OCI-LY1 (cell line): Measurements from ENCODE around the gene PKN1.

ENCODE experiments used
- H2AFZ ChIP-seq: fragments of 200-600 bp; sonication (generic), shearing (Covaris generic); 2 replicates; pipeline ENCODE4 v1.6.0; 2014; ENCODE audit warnings: antibody characterized with exemption, mild to moderate bottlenecking, low read length
- H3F3A ChIP-seq: fragments of 200-600 bp; sonication (generic), shearing (Covaris generic); 2 replicates; pipeline ENCODE4 v1.6.0; 2014; ENCODE audit warnings: mild to moderate bottlenecking, antibody characterized with exemption, low read length, moderate library complexity; ENCODE audit not compliant: insufficient read depth
- H3K27ac ChIP-seq: fragments of 200-600 bp; sonication (generic); 2 replicates; pipeline ENCODE4 v1.5.1; 2014; ENCODE audit warnings: low read length, mixed run types, mild to moderate bottlenecking, low read depth; ENCODE audit not compliant: poor library complexity, severe bottlenecking
- H3K27me3 ChIP-seq: fragments of 200-600 bp; sonication (generic); 2 replicates; pipeline ENCODE4 v1.6.0; 2014; ENCODE audit warnings: antibody characterized with exemption, mild to moderate bottlenecking, low read length, moderate library complexity; ENCODE audit not compliant: insufficient read depth
- H3K36me3 ChIP-seq: fragments of 200-600 bp; sonication (generic); 2 replicates; pipeline ENCODE4 v1.6.1; 2014; ENCODE audit warnings: mild to moderate bottlenecking, antibody characterized with exemption, low read length, moderate library complexity, mixed read lengths; ENCODE audit not compliant: insufficient read depth
- H3K4me1 ChIP-seq: fragments of 200-600 bp; sonication (generic); 2 replicates; pipeline ENCODE4 v1.5.1; 2014; ENCODE audit warnings: mild to moderate bottlenecking, low read length, moderate library complexity; ENCODE audit not compliant: insufficient read depth, severe bottlenecking
- H3K4me2 ChIP-seq: fragments of 200-600 bp; sonication (generic), shearing (Covaris generic); 2 replicates; pipeline ENCODE4 v1.6.1; 2014; ENCODE audit warnings: low read length
- H3K4me3 ChIP-seq: fragments of 200-600 bp; sonication (generic); 2 replicates; pipeline ENCODE4 v1.5.1; 2014; ENCODE audit warnings: low read length, low read depth, mild to moderate bottlenecking, mixed read lengths; ENCODE audit not compliant: poor library complexity, severe bottlenecking
- H3K79me2 ChIP-seq: fragments of 200-600 bp; shearing (Covaris generic); 2 replicates; pipeline ENCODE4 v1.6.1; 2016; ENCODE audit warnings: mixed run types, low read length, mixed read lengths; ENCODE audit not compliant: insufficient read depth
- H3K9ac ChIP-seq: fragments of 200-600 bp; sonication (generic), shearing (Covaris generic); 2 replicates; pipeline ENCODE4 v1.6.1; 2014; ENCODE audit warnings: mild to moderate bottlenecking, low read length, mixed read lengths
- H3K9me2 ChIP-seq: fragments of 200-600 bp; sonication (generic), shearing (Covaris generic); 2 replicates; pipeline ENCODE4 v1.6.1; 2014; ENCODE audit warnings: low read depth, mild to moderate bottlenecking, low read length, mixed read lengths
- H3K9me3 ChIP-seq: fragments of 200-600 bp; shearing (Covaris generic); 2 replicates; pipeline ENCODE4 v1.6.1; 2014; ENCODE audit warnings: low read length, mixed read lengths
- H4K20me1 ChIP-seq: fragments of 200-600 bp; sonication (generic), shearing (Covaris generic); 2 replicates; pipeline ENCODE4 v1.6.0; 2016; ENCODE audit warnings: mild to moderate bottlenecking, low read length; ENCODE audit not compliant: insufficient read depth
- EZH2 ChIP-seq: fragments of 200-600 bp; sonication (generic), shearing (Covaris generic); IDR thresholded peaks from 2 replicates; pipeline ENCODE4 v1.8.0; 2017; ENCODE audit warnings: borderline replicate concordance, mixed run types, mild to moderate bottlenecking, antibody characterized with exemption, low read length, moderate library complexity, mixed read lengths
- TF ChIP-seq, protein P1 (sequence below): fragments of 200-600 bp; sonication (generic), shearing (Covaris generic); IDR thresholded peaks from 2 replicates; pipeline ENCODE4 v1.5.1; 2017; ENCODE audit warnings: mild to moderate bottlenecking, antibody characterized with exemption, low read length, moderate library complexity, mixed read lengths

Gene PKN1

DNA sequence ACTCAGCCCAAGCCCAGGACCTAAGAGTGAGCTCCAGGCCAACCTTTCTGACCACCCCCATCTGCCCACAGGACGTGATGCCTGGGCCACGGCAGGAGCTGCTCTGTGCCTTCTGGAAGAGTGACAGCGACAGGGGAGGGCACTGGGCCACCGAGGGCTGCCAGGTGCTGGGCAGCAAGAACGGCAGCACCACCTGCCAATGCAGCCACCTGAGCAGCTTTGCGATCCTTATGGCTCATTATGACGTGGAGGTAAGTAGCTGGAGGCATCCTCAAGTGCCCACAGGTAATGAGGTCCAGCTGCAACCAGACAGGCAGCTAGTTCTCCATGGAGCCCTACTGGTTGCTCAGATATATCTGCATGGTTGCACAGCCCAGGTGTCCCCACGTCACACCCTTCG is 28.8 kb upstream of the PKN1 start:
- Histone ChIP-seq H3K4me2 (no peak overlapping the region), H3K79me2 (no peaks in the 10 kb centered on the region), H3K36me3 (peaks cover 28% of the 10 kb centered on the region), H3K27me3 (no peaks in the 10 kb centered on the region), H3K4me3 (no peak overlapping the region), H3K9ac (no peak overlapping the region), H3K9me2 (no peaks in the 10 kb centered on the region), H4K20me1 (no peaks in the 10 kb centered on the region), H3K27ac (no peak overlapping the region), H2AFZ (no peak overlapping the region), H3F3A (no peaks in the 10 kb centered on the region), H3K9me3 (no peaks in the 10 kb centered on the region), H3K4me1 (peaks cover 9% of the 10 kb centered on the region)
- TF ChIP-seq EZH2 = no peak
- TF ChIP-seq, protein P1, sequence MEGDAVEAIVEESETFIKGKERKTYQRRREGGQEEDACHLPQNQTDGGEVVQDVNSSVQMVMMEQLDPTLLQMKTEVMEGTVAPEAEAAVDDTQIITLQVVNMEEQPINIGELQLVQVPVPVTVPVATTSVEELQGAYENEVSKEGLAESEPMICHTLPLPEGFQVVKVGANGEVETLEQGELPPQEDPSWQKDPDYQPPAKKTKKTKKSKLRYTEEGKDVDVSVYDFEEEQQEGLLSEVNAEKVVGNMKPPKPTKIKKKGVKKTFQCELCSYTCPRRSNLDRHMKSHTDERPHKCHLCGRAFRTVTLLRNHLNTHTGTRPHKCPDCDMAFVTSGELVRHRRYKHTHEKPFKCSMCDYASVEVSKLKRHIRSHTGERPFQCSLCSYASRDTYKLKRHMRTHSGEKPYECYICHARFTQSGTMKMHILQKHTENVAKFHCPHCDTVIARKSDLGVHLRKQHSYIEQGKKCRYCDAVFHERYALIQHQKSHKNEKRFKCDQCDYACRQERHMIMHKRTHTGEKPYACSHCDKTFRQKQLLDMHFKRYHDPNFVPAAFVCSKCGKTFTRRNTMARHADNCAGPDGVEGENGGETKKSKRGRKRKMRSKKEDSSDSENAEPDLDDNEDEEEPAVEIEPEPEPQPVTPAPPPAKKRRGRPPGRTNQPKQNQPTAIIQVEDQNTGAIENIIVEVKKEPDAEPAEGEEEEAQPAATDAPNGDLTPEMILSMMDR = no peak

DNA sequence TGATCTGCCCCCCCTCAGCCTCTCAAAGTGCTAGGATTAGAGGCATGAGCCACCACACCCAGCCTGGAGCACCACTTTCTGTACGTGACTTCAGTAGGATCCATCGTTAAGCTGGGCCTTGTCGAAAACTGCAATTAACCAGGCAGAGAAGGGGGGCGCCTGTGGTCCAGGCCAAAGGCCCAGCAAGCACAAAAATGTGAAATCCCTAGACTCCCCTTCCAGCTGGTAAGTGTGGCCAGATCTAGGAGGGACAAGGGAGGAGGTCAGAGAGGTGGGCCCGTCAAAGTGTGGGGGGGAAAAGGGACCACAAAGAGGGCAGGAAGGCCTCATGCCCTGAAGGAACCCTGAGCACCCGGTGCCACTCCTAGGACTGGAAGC is 27.7 kb upstream of the PKN1 start:
- H3K4me1 ChIP-seq = peaks cover 9% of the 10 kb centered on the region
- H3K9ac ChIP-seq = no peak overlapping the region
- TF ChIP-seq, protein P1 = no peak
- TF ChIP-seq EZH2 = no peak
- H4K20me1 ChIP-seq = no peaks in the 10 kb centered on the region
- no peaks in the 10 kb centered on the region for H3F3A ChIP-seq
- H3K36me3 ChIP-seq = peaks cover 39% of the 10 kb centered on the region
- no peak overlapping the region for H3K27ac ChIP-seq
- H3K9me3 ChIP-seq = no peaks in the 10 kb centered on the region
- H3K4me2 ChIP-seq = no peak overlapping the region; the same call in 1 of the 2 replicates
- H3K4me3 ChIP-seq = no peak overlapping the region
- no peaks in the 10 kb centered on the region for H3K79me2 ChIP-seq
- no peaks in the 10 kb centered on the region for H3K9me2 ChIP-seq
- no peak overlapping the region for H2AFZ ChIP-seq
- H3K27me3 ChIP-seq = no peaks in the 10 kb centered on the region

DNA sequence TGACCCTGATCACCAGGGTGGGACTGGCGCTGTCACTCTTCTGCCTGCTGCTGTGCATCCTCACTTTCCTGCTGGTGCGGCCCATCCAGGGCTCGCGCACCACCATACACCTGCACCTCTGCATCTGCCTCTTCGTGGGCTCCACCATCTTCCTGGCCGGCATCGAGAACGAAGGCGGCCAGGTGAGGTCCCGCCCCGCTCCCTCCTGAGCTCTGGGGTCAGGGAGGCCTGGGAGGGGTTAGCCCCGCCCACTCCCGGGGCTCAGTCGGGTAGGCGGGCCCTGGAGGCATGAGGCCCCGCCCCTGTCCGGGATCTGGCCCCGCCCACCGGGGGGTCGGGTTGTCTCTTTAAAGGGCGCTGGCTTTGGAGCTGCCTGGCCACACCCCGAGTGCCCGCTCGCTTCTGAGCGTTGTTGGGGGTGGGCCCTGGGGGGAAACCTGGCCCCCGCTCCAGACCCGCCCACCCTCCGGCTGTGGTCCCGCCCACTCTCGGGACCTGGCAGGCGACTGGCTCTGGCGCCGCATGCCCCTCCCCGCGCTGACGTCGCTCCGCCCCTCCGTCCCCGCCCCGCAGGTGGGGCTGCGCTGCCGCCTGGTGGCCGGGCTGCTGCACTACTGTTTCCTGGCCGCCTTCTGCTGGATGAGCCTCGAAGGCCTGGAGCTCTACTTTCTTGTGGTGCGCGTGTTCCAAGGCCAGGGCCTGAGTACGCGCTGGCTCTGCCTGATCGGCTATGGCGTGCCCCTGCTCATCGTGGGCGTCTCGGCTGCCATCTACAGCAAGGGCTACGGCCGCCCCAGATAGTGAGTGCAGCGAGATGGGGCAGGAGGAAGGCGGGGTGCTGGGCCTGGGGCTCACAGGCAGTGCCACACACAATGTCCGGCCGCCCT is 27.1 kb upstream of the PKN1 start:
- no peak overlapping the region for H3K27ac ChIP-seq
- no peaks in the 10 kb centered on the region for H3K9me3 ChIP-seq
- no peak for TF ChIP-seq EZH2
- TF ChIP-seq, protein P1 = peak; percentile 44; the same call in 1 of the 2 replicates
- no peaks in the 10 kb centered on the region for H3K9me2 ChIP-seq
- no peaks in the 10 kb centered on the region for H4K20me1 ChIP-seq
- H3F3A ChIP-seq = no peaks in the 10 kb centered on the region
- peaks cover 45% of the 10 kb centered on the region for H3K36me3 ChIP-seq
- H3K4me1 ChIP-seq = peaks cover 4% of the 10 kb centered on the region
- H3K79me2 ChIP-seq = no peaks in the 10 kb centered on the region
- H3K4me3 ChIP-seq = no peak overlapping the region
- H2AFZ ChIP-seq = no peak overlapping the region
- H3K4me2 ChIP-seq = peak overlapping the region; percentile 28; the same call in 1 of the 2 replicates
- H3K9ac ChIP-seq = no peak overlapping the region
- H3K27me3 ChIP-seq = no peaks in the 10 kb centered on the region
